Activated CD4-positive, CD25-positive, alpha-beta regulatory T cell (primary cell): Measurements from ENCODE around the gene AGAP1.

Source experiments
- DNase-seq, 4 experiments: peaks; one replicate each; lab custom pipeline; 2025; lab: John Stamatoyannopoulos, UW

Gene AGAP1

DNA sequence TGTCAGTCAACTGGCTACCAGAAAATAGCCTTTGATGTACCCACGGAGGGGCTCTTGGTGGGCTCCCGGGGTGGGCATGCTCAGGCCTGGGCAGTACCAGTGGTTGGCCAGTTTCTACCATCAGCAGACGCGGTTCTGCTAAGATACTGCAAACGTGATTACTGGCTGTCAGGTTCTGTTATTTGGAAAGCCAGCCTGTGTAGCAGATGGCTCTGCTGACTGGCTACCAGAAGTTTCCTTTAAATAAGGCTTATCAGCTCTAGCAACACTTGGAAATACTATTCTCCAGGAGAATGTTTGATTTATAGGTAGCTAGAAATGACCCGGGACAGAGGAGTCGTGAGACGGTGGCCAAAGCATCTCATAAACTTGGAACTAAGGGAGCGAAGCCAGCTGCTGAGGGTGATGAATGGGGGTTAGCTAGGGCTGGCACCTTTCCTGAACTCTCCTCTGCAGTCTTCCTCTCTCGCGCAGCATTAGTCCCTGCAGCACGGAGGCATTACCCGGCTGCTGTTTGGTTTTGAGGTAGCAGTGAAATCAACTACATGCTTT, 171.9 kb downstream of the AGAP1 start:
- DNase-seq: no peak

DNA sequence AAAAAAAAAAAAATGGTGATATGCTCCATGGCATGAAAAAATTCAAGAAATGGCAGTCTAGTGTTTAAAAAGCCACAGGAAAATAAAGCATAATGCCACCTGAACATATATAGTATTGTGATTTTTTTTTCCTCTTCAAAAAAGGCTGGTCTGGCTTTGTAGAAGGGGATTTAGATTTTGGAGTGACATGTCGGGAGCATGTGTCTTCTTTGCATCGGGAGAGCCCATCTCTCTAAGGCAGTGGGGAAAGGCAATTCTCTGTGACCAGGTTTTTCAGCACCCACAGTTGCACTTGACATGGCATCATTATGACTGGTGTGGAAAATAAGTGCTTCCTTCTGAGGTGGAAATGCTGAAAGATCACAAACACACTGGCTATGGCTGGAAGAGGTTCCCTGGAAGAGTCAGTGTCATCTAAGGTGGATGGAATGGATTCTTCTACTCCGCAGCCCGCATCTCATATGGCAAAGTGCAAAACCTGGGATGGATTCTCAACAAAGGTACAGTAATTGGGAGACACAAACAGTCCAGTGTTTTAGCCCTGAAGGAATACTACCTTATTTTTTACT, 172.5 kb downstream of the AGAP1 start:
- no peak for DNase-seq

DNA sequence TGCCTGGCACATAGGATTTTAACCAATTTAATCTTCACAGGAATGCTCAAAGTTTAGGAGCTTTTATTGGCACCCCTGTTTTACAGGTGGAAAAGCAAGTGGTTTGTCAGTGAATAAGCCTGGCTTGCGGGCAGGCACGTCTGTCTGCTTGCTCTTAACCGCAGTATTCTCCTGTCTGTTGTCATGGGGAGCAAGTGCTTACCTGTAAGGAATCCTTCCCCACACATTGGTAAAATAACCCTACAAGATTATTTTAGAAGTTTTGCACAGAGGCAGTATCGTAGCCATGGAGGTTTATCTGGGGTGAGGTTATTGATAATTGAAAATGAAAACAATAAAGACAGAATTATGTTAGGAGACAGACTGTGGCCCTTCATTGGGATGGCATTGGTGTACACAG, 174.9 kb downstream of the AGAP1 start:
- DNase-seq: no peak

DNA sequence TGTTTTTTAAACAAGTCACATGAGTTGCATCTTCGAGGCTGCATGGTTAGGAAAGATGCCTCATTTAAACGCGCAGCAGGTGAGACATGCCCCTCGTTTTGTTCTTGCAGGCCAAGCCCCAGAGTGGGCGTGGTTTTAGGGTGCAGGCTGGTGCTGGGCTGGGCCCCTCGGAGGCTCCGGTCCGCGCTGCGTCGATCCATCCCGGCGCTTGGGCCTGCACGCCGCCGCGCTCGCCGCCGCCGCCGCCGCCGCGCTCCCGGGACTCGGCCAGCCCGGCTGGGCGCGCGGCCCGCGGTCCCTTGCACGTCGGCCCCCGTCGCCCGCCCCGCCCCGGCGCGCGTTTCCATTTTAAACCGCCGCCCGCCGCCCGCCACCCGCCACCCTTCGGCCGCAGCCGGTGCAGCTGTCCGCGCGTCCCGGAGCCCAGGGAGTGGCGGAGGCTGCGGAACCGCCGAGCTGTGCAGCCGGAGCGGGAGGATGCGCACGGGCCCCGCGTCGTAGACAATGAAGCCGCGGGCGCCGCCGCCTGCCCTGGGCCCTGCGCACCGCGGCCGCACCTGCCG, 175.5 kb downstream of the AGAP1 start:
- no peak for DNase-seq

DNA sequence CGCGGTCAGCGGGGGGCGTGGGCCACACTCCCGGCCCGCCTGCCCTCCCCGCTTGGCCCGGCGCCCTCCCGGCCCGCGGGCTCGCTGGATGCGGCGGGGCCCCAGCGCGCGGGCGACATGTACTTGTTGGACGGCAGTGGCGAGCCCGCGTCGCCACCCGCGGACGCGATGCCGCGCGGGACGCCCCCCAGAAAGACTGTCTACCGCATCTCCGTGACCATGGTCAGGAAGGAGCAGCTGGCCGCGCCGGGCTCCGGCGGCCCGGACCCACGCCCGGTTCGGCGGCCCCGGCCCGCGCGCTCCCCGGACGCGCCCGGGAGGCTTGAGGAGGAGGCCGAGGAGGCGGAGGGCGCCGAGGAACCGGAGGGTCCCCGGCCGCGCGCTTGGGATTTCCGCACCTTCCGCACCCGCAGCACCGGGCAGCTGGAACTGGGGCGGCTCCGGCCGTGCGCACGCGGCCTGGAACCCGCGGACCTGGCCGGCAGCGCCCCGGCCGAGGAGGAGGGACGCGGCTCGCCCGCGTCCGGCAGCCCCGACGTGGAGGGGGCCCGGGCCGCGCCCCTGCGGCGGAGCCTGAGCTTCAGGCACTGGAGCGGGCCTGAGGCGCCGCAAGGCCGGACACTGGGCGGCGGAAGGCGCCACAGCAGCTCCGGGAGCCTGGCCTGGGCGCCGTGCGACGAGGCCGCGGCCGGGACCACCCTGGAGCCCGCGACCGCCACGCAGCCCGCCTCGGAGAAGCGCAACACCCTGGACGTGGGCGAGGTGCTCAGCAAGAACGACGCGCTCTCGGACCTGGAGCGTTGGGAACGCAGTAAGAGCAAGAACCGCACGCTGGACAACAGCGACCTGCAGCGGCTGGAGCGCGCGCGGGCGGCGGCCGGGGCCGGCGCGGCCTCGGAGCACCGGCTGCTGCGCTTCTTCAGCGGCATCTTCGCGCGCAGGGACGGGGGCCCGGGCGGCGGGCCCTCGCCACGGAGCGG, 176.4 kb downstream of the AGAP1 start:
- no peak for DNase-seq

DNA sequence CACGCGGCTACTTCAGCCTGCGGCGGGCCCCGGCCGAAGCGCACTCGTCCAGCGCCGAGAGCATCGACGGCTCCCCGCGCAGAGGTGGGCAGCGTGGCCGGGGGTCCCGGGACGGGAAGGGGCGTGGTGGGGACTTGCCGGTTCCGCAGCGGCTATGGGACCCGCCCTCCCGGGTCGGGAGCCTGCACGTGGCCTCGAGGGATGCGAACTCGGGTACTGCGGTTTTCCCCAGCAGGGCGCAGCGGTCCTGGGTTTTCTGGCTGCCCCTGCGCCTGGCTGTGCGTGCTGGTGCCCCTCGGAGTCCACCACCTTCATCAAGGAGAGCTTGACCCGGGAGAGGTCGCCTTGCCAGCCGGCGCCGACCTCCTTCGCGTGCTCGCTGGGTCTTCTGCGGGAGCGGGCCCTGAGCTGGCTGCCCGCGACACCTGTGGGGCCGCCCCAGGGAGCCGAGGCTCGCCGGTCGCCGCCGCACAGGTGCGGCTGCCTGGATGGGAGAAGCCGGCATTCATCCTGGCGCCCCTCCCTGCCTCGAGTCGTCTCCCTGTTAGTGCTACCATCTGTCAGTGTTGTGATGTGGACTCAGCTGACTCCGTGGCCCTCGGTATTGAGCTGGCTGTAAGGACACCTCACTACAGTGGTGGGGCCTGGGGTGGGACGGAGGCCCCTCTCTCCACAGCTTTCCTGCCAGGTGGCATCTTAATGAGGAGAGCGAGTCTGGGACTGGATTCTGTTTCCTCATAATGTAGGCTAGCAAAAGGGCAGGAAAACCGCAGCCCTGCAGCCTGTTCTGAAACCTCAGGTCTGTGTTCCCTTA, 177.3 kb downstream of the AGAP1 start:
- no peak for DNase-seq

DNA sequence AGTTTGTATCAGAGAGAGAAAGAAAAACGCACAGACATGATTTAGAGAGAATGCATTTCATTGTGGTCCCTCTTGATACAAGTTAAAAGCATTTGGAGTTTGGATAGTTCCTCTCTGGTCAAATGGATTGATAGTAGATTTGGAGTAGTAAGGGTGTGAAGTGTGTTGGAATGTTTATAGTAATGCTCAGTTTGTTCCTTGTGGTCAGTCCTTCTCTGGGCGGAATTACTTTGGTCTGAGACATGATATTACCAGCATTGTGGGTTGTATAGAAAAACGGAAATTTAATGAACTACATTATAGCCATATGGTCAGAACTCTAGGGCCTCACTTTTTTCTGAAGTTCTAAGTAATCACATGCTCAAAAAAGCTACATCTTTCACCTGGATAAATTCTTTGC, 178.9 kb downstream of the AGAP1 start:
- no peak for DNase-seq

DNA sequence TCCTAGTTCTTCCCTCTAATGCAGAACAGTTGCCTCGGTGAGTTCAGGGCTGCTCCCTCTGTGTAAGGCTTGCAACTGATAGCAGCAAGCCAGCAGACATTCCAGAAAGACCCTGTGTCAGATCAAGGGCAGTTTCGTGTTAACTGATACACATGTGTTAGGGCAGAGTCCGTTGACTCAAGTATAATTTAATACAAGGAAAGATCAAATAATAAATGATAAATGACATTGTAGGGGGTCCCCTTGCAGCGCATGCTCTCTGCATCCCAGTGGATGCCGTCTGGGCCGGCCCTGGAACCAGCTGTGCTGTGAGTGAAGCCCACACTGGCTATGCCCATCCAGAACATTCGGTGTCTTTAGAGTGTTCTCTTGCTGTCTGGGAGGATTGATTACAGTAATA, 180.3 kb downstream of the AGAP1 start:
- no peak for DNase-seq

DNA sequence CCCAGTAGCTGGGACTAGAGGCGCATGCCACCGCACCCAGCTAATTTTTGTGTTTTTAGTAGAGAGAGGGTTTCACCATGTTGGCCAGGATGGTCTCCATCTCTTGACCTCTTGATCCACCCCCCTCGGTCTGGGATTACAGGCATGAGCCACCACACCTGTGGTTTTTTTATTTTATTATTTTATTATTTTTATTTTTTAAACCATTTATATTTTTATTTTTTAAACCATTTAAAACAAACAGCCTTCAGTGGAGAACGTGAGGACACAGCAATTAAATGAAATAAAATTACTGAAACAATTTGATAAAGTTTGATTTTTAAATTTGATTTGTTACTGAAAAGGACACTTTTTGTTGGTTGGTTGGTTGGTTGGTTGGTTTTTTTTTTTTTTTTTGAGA, 181.0 kb downstream of the AGAP1 start:
- DNase-seq: no peak

DNA sequence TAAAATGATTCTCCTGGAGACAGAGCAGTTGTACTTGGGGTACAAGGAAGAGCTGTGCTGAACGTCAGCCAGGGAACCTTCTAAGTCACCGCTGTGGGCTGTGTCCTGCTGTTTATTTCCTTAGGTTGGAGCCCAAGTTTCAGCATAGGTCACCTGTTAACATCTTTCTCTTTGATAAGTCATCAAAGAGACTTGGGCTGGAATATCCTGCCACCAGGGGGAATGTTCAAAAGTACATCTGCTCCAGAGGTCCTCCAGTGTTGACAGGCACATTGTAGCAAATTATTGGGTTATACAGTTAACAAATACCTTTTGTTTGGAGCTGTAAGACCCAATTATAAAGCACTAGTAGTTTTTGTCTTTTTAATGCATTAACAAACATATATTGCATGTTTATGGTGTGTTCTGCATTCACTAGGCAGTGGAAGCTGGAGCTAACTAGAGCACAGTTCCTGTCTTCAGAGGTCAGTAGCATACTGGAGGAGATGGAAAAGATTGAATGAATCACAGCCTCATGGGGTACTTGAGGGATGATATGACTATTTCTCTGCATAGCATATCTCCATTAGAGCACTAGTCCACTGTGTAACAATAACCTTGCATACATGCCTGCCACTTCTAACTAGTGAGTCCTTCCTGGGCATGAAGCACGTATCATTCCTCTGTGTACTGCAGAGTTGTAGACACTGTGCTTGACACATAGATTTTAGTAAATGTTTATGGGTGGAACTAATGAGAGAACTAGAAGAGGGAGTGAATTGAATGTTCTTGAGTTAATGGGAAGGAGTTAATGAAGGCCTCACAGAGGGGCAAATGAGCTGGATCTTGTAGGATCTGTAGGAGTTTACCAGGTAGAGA, 182.1 kb downstream of the AGAP1 start:
- DNase-seq: no peak

DNA sequence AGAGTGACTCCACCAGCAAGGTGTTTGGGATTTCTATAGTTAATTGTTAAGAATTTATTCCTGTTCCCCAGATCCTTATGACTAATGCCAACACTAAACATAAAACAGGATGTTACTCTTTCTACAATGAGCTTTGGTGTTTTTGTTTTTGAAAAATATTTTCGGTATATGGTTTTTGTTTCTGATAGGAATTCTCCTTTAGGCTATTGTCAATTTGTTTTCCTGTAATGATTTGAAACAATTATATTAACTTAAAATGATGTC, 182.6 kb downstream of the AGAP1 start:
- DNase-seq: no peak

DNA sequence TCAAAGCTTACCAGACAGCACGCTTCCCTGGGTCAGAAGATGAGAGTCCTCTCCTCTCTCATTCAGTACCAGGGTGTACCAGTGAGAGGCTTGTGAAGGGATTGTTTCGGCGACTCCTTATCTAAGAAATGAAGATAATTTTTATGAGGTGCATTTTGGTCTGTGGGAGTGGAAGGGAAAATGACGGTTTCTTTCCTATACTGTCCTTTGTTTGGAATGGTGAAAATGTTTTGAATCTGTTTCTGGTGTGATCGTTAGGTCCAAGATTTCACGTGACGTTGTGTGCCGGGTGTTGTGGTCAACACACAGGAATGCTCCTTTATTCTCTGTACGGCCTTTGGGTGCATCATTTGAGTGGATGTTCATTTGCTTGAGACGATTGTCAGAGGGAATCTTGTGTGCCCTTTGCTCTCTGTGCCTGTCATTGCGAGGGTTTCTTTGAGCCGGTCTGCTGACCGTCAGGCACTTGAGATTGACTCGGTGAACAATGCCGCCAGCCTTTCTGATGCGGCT, 183.5 kb downstream of the AGAP1 start:
- DNase-seq: no peak

DNA sequence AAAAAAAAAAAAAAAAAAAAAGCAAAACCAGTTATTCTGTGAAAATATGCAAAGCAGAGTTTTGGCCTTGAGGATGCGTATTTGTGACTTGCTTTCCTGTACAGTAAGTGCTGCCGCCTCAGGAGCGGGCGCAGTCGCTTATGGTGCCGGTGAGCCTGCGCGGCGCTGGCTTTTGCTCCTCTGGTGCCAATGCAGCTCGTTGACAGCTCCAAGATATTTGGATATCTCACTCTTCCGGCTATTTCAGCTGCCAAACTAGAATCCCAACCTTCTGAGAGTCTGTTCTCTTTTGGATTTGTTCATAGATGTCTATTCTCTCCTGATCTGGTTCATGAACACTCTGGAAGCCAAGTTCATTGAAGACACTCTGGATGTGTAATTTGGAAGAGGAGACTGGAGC, 184.1 kb downstream of the AGAP1 start:
- no peak for DNase-seq

DNA sequence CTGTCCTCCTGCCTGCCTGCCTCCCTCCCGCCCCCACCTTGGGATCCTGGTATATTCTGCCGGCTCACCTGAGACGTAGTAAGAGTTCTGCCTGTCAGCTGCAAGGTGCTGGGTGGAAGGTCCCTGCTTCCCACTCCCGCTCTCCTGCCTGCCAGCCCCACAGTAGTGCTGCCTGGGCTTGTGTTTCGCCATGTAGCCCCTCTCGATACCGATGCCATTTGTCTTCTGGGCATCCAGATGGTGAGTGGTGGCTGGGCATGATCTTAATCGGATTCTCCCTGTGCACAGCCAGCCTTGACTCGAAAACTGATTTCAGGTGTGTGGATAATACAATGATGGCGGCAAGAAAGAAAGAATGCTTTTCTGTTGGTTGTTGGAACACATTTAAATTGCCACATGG, 184.9 kb downstream of the AGAP1 start:
- DNase-seq: no peak

DNA sequence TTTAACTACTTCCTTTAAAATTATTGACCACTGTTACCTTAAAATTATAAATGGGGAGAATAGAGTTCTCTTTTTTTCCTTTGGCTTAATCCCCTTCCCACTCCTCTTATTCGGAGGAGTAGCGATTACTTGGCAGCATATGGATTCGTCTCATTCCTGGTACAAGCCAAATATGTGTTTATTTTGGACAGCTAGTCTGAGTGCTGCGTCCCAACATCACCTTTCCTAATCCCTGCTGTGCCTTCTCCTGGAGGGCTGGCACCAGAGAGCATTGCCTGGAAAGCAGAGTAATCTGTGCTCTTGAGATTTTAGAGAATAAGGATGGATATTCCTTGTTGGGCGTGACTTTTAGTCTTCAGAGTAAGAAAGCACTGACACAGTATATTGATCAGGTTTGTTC, 185.6 kb downstream of the AGAP1 start:
- DNase-seq: no peak

DNA sequence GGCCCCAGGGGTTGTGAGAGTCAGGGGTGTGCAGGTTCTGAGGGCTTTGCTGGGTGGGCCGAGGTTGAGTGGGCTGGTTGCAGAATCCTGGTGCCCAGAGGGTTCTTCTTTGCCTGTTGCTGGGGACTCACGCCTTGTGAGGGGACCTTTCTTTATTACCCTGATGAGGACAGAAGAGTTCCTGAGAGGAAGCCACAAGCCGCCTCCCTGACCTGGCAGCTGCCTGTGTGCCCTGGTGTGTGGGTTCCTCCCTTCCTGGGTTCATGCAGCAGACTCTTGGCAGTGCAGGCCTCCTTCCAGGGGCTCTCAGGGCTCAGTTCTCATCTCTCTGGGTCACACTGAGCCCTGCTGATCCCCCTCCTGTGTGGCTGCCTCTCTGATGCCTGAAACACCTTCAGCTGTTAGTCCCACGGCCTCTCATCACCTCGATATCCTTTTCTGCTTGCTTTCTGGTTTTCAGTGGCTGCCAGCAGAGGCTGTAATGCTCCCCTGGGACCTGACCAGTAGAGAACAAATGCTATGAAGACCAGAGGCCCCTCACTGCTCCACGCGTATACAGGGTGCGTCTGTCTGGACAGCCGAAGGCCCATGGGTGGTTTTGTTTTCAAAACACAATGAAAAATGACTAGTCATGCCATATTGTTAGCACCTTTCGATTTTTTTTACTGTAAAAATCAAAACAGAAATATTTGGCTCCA, 191.3 kb downstream of the AGAP1 start:
- DNase-seq: no peak

DNA sequence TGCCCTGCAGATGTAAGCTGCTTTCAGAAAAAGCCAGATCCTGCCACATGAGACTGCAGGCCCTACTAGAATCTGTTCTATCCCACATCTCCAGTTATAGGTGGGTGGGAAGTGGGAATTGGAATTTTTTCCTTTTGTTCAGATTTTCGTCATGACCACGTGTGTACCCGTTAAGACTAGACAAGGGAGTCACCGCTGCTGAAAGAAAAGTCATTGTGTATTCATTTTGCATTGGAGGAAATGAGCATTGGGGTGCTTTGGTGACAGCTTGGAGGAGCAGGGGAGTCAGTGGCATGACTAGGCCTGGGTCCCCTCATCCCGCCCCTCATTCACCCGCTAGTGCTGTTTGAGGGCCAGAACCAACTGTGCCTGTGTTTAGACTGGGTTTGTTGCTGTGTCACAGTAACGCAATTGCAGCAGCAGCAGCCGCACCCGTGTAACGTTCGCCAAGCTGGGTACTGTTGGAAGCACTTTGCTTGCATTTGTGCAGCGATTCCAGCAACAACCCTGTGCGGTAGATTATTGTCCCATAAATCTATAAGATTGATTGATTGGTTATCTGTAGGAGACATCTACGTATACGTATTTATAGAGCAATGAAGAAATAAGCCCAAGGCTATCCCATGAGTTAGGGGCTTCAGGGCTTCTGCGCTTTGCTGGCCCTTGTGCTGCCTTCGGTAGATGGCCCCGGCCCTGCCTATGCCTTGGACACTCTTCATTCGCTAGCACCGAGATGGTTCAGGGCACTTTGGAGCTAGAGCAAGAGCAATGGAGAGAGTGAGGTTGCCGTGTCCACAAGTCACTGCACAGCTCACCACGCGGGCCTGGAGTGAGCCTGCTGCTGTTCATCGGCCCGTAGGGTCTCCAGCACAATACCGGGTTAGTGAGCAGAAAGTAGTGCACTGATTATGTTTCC, 194.9 kb downstream of the AGAP1 start:
- no peak for DNase-seq

DNA sequence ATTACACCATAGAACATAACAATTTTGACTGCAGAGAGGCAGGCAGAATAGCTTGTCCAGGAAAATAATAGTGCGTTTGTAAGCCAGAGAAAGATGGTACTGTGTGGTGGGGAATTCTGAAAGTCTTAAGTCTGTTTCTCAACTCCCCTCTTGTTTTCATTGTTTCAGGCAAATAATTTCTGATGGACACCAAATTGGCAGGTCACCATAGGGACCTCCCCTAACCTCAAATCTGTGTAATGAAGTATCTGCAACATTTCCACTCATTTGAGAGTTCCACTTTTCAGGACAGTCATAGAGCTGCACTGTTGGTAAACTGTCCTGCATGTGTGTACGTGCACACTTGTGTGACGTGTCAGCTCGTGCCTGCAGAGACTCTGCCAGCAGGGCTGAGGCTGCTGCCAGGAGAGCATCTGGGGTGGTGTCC, 195.6 kb downstream of the AGAP1 start:
- DNase-seq: no peak

DNA sequence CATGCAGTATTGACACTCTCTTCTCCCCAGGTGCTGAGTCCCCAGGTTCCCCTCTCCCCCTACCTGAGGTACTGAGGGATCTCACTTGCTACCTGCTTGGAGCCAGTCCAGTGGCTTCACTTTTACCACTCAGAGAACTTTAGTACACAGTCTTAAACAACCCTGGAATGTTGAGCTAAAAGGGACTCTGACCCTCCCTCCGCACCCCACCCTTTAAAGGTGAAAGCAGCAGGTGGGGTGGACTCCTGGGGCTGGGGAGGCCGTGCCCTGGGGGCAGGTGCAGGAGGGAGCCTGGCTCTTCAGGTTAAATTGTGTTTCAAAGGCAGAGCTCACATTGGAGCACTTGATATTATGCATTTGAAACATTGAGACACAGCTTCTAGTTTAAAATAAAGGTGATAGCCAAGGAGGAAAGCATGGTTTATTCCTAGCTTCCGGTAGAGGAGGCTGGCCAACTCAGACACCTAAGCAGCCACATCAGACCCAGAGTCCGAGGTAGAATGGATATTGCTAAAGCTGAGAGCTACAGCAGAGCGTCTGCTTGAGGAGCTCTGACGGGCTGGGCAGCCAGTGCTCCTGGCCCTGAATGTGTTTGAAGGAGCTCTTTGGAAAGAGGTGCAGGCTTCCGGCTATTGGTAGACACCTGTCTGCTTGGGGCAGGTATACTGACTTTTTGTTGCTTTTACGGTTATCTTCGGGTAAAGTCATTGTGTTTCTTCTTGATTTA, 196.4 kb downstream of the AGAP1 start:
- no peak for DNase-seq
